CD4-positive, alpha-beta T cell treated with Interleukin-15 for 4 hours (primary cell): ENCODE results near the gene TMEM81.

ENCODE experiments used
- DNase-seq: peaks from one replicate; pipeline ENCODE4 v3.0.0-alpha.2; 2020; ENCODE audit warnings: low spot score

Gene TMEM81

GRCh38 chr1:205059660-205060059 is 24.6 kb downstream of the TMEM81 start:
- DNase-seq = no peak

- DNase-seq = no peak
Observed at GRCh38 chr1:205058853-205059252, 25.4 kb downstream of the TMEM81 start.

- no peak for DNase-seq
Observed at GRCh38 chr1:205057808-205058575, 26.3 kb downstream of the TMEM81 start.

GRCh38 chr1:205056956-205057568 is 27.2 kb downstream of the TMEM81 start:
- no peak for DNase-seq

- DNase-seq = no peak
Observed at GRCh38 chr1:205056188-205056611, 28.1 kb downstream of the TMEM81 start.

- no peak for DNase-seq
Observed at GRCh38 chr1:205054013-205054412, 30.2 kb downstream of the TMEM81 start.

GRCh38 chr1:205053296-205053695 is 31.0 kb downstream of the TMEM81 start:
- no peak for DNase-seq

- no peak for DNase-seq
Observed at GRCh38 chr1:205052690-205053089, 31.6 kb downstream of the TMEM81 start.

GRCh38 chr1:205049479-205049878 is 34.8 kb downstream of the TMEM81 start:
- DNase-seq = no peak

- DNase-seq = no peak
Observed at GRCh38 chr1:205048382-205048781, 35.9 kb downstream of the TMEM81 start.

- no peak for DNase-seq
Observed at GRCh38 chr1:205047764-205048231, 36.5 kb downstream of the TMEM81 start.

- no peak for DNase-seq
Observed at GRCh38 chr1:205046870-205047269, 37.4 kb downstream of the TMEM81 start.

- no peak for DNase-seq
Observed at GRCh38 chr1:205045146-205045545, 39.1 kb downstream of the TMEM81 start.

GRCh38 chr1:205044741-205045140 is 39.5 kb downstream of the TMEM81 start:
- DNase-seq = no peak

- DNase-seq = no peak
Observed at GRCh38 chr1:205043866-205044265, 40.4 kb downstream of the TMEM81 start.

- DNase-seq = no peak
Observed at GRCh38 chr1:205042911-205043806, 41.1 kb downstream of the TMEM81 start, which contains the start of gene CNTN2. Gene CNTN2, plus strand, starts transcription at chr1:205043212. Its CDS starts 9,974 bp downstream, at chr1:205053186.

GRCh38 chr1:205041998-205042910 is 42.0 kb downstream of the TMEM81 start:
- DNase-seq = no peak

GRCh38 chr1:205041001-205041715 is 43.1 kb downstream of the TMEM81 start:
- no peak for DNase-seq

GRCh38 chr1:205038132-205038786 is 46.0 kb downstream of the TMEM81 start:
- DNase-seq = no peak

GRCh38 chr1:205037539-205037938 is 46.7 kb downstream of the TMEM81 start:
- no peak for DNase-seq
